Kidney epithelial cell (primary cell): ENCODE measurements around the gene P2RX3. TPM values are rescaled to one million over a fixed set of nuclear protein-coding genes. Genes with fewer than 3 reads are reported as not detected.

Experiments
- DNase-seq: peaks from one replicate; pipeline ENCODE4 v3.0.0-alpha.2; 2010; ENCODE audit warnings: low read depth
- H3K27me3 ChIP-seq: 2 replicates; pipeline ENCODE4 v1.6.0; 2011; ENCODE audit warnings: low read length; ENCODE audit not compliant: control insufficient read depth, insufficient read depth
- H3K36me3 ChIP-seq: 2 replicates; pipeline ENCODE4 v1.5.1; 2011; ENCODE audit warnings: low read length; ENCODE audit not compliant: control insufficient read depth, insufficient read depth
- H3K4me3 ChIP-seq: 2 replicates; pipeline ENCODE4 v1.5.1; 2011; ENCODE audit warnings: low read depth, mild to moderate bottlenecking, control low read depth, low read length
- CTCF ChIP-seq: IDR thresholded peaks from 2 replicates; pipeline ENCODE4 v1.5.1; 2011; ENCODE audit warnings: mild to moderate bottlenecking, moderate library complexity, low read length, control low read depth, inconsistent platforms; ENCODE audit not compliant: insufficient read depth, poor library complexity, severe bottlenecking
- total RNA-seq: library from RNA; depleted of rRNA; stranded (reverse); fragments of >200 nt; gene quantifications from 2 replicates; pipeline ENCODE4 v1.2.3, GENCODE V29; 2015

Gene P2RX3
- total RNA-seq, 1 donor from 2014 or later: not detected

- no peak overlapping the region for H3K4me3 ChIP-seq
- H3K27me3 ChIP-seq: no peaks in the 10 kb centered on the region
- peak; percentile 60 for DNase-seq
- peaks cover 2% of the 10 kb centered on the region for H3K36me3 ChIP-seq
- TF ChIP-seq CTCF: no peak
Measured at GRCh38 chr11:57410287-57410686, 72.1 kb downstream of the P2RX3 start.

- DNase-seq: no peak
- TF ChIP-seq CTCF: no peak
- Histone ChIP-seq H3K27me3 (no peaks in the 10 kb centered on the region), H3K4me3 (no peak overlapping the region), H3K36me3 (no peaks in the 10 kb centered on the region)
Measured at GRCh38 chr11:57413681-57414080, 75.5 kb downstream of the P2RX3 start.

DNA sequence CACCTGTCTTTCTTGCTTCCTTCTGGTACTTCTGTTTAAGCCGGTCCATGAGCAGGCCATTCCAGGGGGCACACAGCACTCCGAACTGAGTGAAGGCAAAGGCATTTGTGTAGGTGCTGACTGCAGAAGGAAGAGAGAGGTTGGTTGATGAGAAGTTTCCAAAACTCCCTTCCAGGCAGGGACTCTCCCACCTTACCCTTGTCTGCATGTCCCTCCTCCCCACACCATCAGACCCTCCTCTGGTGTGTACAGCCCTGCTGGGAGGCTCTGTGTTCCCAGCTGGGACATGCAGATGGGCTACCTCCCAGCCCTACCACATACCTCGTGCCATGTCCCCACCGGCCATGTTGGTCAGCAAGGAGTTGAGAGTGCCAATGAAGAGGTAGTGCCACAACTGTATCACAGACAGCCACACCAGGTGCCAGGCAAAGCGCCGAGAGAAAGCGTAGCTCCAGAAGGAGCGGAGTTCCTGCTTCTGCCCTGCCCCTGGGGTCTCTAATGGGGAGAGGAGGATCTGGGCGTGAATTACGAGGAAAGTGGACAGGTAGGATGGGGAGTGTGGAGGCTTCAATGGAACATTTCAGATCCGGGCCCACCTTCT is 76.6 kb downstream of the P2RX3 start:
- Histone ChIP-seq H3K4me3 (no peak overlapping the region), H3K27me3 (no peaks in the 10 kb centered on the region), H3K36me3 (no peaks in the 10 kb centered on the region)
- DNase-seq: no peak
- no peak for TF ChIP-seq CTCF

GRCh38 chr11:57416436-57416835 is 78.3 kb downstream of the P2RX3 start:
- Histone ChIP-seq H3K36me3 (no peaks in the 10 kb centered on the region), H3K27me3 (no peaks in the 10 kb centered on the region), H3K4me3 (no peak overlapping the region)
- no peak for DNase-seq
- no peak for TF ChIP-seq CTCF

DNA sequence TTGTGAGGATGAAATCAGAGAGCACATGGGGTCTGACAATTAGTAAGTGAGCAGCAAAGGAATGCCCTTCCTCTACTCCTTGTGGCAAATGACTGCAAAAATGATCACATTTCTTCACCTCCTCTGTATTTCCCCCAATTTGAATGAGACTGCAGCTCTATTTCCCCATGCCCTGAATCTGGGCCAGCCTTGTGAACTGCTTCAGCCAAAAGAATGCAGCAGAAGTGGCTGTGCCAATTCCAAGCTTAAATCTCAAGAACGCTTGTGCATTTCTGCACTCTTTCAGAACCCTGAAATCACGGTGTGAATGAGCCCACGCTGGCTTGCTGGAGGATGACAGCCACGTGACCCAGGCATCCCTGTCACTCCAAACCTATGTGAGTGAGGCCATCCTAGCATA is 78.9 kb downstream of the P2RX3 start:
- no peak for DNase-seq
- TF ChIP-seq CTCF: no peak
- no peak overlapping the region for H3K4me3 ChIP-seq
- no peaks in the 10 kb centered on the region for H3K36me3 ChIP-seq
- H3K27me3 ChIP-seq: no peaks in the 10 kb centered on the region

DNA sequence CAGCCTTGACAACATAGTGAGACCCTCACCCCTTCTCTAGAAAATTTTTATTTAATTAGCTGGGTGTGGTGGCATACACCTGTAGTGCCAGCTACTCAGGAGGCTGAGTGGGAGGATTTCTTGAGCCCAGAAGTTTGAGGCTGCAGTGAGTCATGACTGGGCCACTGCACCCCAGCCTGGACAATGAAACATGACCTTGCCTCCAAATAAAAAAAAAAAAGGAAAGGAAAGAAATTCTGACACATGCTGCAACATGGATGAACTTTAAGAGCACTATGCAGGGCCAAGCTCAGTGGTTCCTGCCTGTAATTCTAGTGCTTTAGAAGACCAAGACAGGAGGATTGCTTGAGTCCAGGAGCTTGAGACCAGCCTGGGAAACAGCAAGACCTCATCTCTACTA is 80.0 kb downstream of the P2RX3 start:
- no peak for DNase-seq
- TF ChIP-seq CTCF: no peak
- no peaks in the 10 kb centered on the region for H3K36me3 ChIP-seq
- no peaks in the 10 kb centered on the region for H3K27me3 ChIP-seq
- H3K4me3 ChIP-seq: no peak overlapping the region
